Brain microvascular endothelial cell (primary cell): ENCODE results near the gene NGF.
"Not testable (repeated sequence)": the region's sequence is repeated elsewhere in the genome, so short reads cannot be mapped to it uniquely, and the experiment has no call there.

ENCODE experiments used
- DNase-seq: peaks from one replicate; pipeline ENCODE4 v3.0.0-alpha.2; 2020
- H3K27ac ChIP-seq: fragments of 250-450 bp; sonication (Bioruptor Pico); 2 replicates; pipeline ENCODE4 v1.5.1; 2020; ENCODE audit warnings: mild to moderate bottlenecking, moderate library complexity
- H3K27me3 ChIP-seq: fragments of 250-450 bp; sonication (Bioruptor Pico); replicated peaks from 2 replicates; pipeline ENCODE4 v1.5.1; 2020; ENCODE audit warnings: mild to moderate bottlenecking
- H3K36me3 ChIP-seq: fragments of 250-450 bp; sonication (Bioruptor Pico); replicated peaks from 2 replicates; pipeline ENCODE4 v1.5.1; 2020; ENCODE audit warnings: mild to moderate bottlenecking
- H3K4me3 ChIP-seq: 2 replicates; pipeline ENCODE4 v1.5.1; 2011; ENCODE audit warnings: low read depth, mild to moderate bottlenecking, control low read depth, low read length, moderate library complexity
- CTCF ChIP-seq: IDR thresholded peaks from 2 replicates; pipeline ENCODE4 v1.5.1; 2011; ENCODE audit warnings: low read depth, mild to moderate bottlenecking, moderate library complexity, low read length, control low read depth, inconsistent platforms; ENCODE audit errors: missing control alignments
- in situ Hi-C: cut with HindIII; loops from 2 replicates; pipeline ENCODE4 v1.10.0; 2017; ENCODE audit warnings: low sequenced_read_pairs, low pct_ligation_motif_present

NGF gene

GRCh38 chr1:115311474-115311989 is 26.5 kb downstream of the NGF start:
- Histone ChIP-seq H3K27ac (no peak overlapping the region), H3K4me3 (no peak overlapping the region), H3K36me3 (no peaks in the 10 kb centered on the region), H3K27me3 (no peaks in the 10 kb centered on the region)
- in situ Hi-C loops: no loop called here
- no peak for DNase-seq
- TF ChIP-seq CTCF: no peak

- no peak for DNase-seq
- Histone ChIP-seq H3K27me3 (no peaks in the 10 kb centered on the region), H3K4me3 (no peak overlapping the region), H3K36me3 (no peaks in the 10 kb centered on the region), H3K27ac (no peak overlapping the region)
- no peak for TF ChIP-seq CTCF
- in situ Hi-C loops: no loop called here
These were observed 27.2 kb downstream of the NGF start for GRCh38 chr1:115310581-115311473.

- in situ Hi-C loops, H3K27me3 ChIP-seq, H3K4me3 ChIP-seq, H3K27ac ChIP-seq, DNase-seq, H3K36me3 ChIP-seq: not testable (repeated sequence)
These were observed 28.5 kb downstream of the NGF start for GRCh38 chr1:115309504-115309903.

- no peaks in the 10 kb centered on the region for H3K27me3 ChIP-seq
- in situ Hi-C loops: no loop called here
- H3K27ac ChIP-seq: no peak overlapping the region
- H3K4me3 ChIP-seq: no peak overlapping the region
- no peak for TF ChIP-seq CTCF
- no peaks in the 10 kb centered on the region for H3K36me3 ChIP-seq
- DNase-seq: no peak
These were observed 29.1 kb downstream of the NGF start for GRCh38 chr1:115308969-115309368.

- TF ChIP-seq CTCF: no peak
- DNase-seq: no peak
- no peak overlapping the region for H3K27ac ChIP-seq
- in situ Hi-C loops: no loop called here
- no peaks in the 10 kb centered on the region for H3K36me3 ChIP-seq
- no peak overlapping the region for H3K4me3 ChIP-seq
- H3K27me3 ChIP-seq: no peaks in the 10 kb centered on the region
These were observed 30.4 kb downstream of the NGF start for GRCh38 chr1:115307661-115308060.

- no peaks in the 10 kb centered on the region for H3K36me3 ChIP-seq
- no peaks in the 10 kb centered on the region for H3K27me3 ChIP-seq
- in situ Hi-C loops: no loop called here
- H3K4me3 ChIP-seq: no peak overlapping the region
- no peak for DNase-seq
- no peak for TF ChIP-seq CTCF
- H3K27ac ChIP-seq: no peak overlapping the region
These were observed 31.9 kb downstream of the NGF start for GRCh38 chr1:115306146-115306545.
